ENCODE results near the gene PROSER3. TPM values are rescaled to one million over a fixed set of nuclear protein-coding genes. Genes with fewer than 3 reads are reported as not detected.

PROSER3 gene
- total and polyA plus RNA-seq, 2 experiments from 2014 or later = 21.8 to 28.0 TPM

- no peak for TF ChIP-seq EZH2 (IDR thresholded peaks at IDR 0.05; ENCODE audit: low read depth, unreplicated experiment)
- no peak for TF ChIP-seq EZH2phosphoT487 (IDR thresholded peaks at IDR 0.05; ENCODE audit: unreplicated experiment)
- TF ChIP-seq CREB1 (CRISPR knock-in tag; IDR thresholded peaks at IDR 0.05; ENCODE audit: low read depth) = no peak
- no peak for TF ChIP-seq JUNB (IDR thresholded peaks at IDR 0.05; ENCODE audit: unreplicated experiment)
- TF ChIP-seq ETS1 (IDR thresholded peaks at IDR 0.05) = no peak
Observed at GRCh38 chr19:35788205-35788960, 30.4 kb downstream of the PROSER3 start (continued).

- H3K9me3 Mint-ChIP-seq = no peaks in the 10 kb centered on the region
- 0 out of 2 replicates have a peak, but pooled peaks cover 4% of the 10 kb centered on the region for H3F3A ChIP-seq (replicated peaks; ENCODE audit: low read depth)
- peaks cover 5% of the 10 kb centered on the region; the same call in 1 of the 2 replicates for H3K4me1 ChIP-seq (ENCODE audit: insufficient read depth)
- H3K4me2 ChIP-seq = no peak overlapping the region
- no peak overlapping the region for H3K4me3 Mint-ChIP-seq
- H3K36me3 ChIP-seq (ENCODE audit: insufficient read depth) = no peaks in the 10 kb centered on the region
- H2AFZ ChIP-seq = no peak overlapping the region
- H3K79me2 ChIP-seq (replicated peaks; ENCODE audit: insufficient read depth) = no peaks in the 10 kb centered on the region
- ATAC-seq (no peak), DNase-seq (ENCODE audit: low spot score) (no peak)
- no peaks in the 10 kb centered on the region for H3K36me3 Mint-ChIP-seq (ENCODE audit: low read depth)
- TF ChIP-seq CTCF (conservative IDR thresholded peaks at IDR 0.05; ENCODE audit: low read depth in 2 of 2) (no peak), STAT1 (IDR thresholded peaks at IDR 0.05; ENCODE audit: unreplicated experiment) (no peak), ETS1 (IDR thresholded peaks at IDR 0.05) (no peak), ZNF114 (CRISPR knock-in tag; IDR thresholded peaks at IDR 0.05) (no peak), ZNF331 (CRISPR knock-in tag; IDR thresholded peaks at IDR 0.05; ENCODE audit: low read depth) (no peak), POLR2AphosphoS5 (IDR thresholded peaks at IDR 0.05; ENCODE audit: low read depth) (no peak)
- H3K4me3 ChIP-seq = no peak overlapping the region
- H3K9me2 ChIP-seq (ENCODE audit: insufficient read depth) = no peaks in the 10 kb centered on the region
- H4K20me1 ChIP-seq (replicated peaks; ENCODE audit: insufficient read depth) = no peaks in the 10 kb centered on the region
- H3K27ac Mint-ChIP-seq = no peak overlapping the region
- H3K27me3 Mint-ChIP-seq (ENCODE audit: insufficient read depth, low read depth, poor library complexity) = peaks cover 20% of the 10 kb centered on the region
- H3K27ac ChIP-seq (ENCODE audit: low read depth) = no peak overlapping the region
- H3K4me1 Mint-ChIP-seq = peaks cover 15% of the 10 kb centered on the region
- H3K27me3 ChIP-seq (ENCODE audit: insufficient read depth) = no peaks in the 10 kb centered on the region
Observed at GRCh38 chr19:35789195-35789977, 31.4 kb downstream of the PROSER3 start.

All from GM23338 (cell line).